Left ventricle myocardium superior (tissue), 1 donor: ENCODE results near the gene TMEM61. TPM values are rescaled to one million over a fixed set of nuclear protein-coding genes. Genes with fewer than 3 reads are reported as not detected.
"Not testable (repeated sequence)": the region's sequence is repeated elsewhere in the genome, so short reads cannot be mapped to it uniquely, and the experiment has no call there.

Experiments
- ATAC-seq: fragments of 200-7000 bp; cut with Tn5 transposase; one replicate; pipeline ENCODE4 v1.9.1; 2020; ENCODE audit warnings: mild to moderate bottlenecking, moderate library complexity
- DNase-seq: peaks from one replicate; pipeline ENCODE4 v3.0.0-alpha.2; 2020
- intact Hi-C: fragments of 100-400 bp; cut with micrococcal nuclease; formaldehyde crosslinking; loops from one replicate; pipeline ENCODE4 v1.11.0; 2022
- total RNA-seq: library from RNA; stranded (reverse); fragmentation: NEBNext Ultra II Directional; extraction: Animal tissue kit (Norgen Biotek cat#: 25700); gene quantifications from one replicate; pipeline ENCODE4 v1.2.1, GENCODE V29; 2021
- donor health status: DM: no; HTN: yes; CAD: no; lungs with severe emphysema.

The TMEM61 gene
- total RNA-seq, 1 donor from 2014 or later: 0.30 TPM

GRCh38 chr1:55026682-55027081 lies 46.3 kb downstream of the TMEM61 start:
- intact Hi-C loops, ATAC-seq, DNase-seq: not testable (repeated sequence)

GRCh38 chr1:55031098-55031497 lies 50.7 kb downstream of the TMEM61 start:
- DNase-seq, intact Hi-C loops, ATAC-seq: not testable (repeated sequence)

- DNase-seq: no peak
- ATAC-seq: no peak
Observed at GRCh38 chr1:55033265-55033614, 52.8 kb downstream of the TMEM61 start.

GRCh38 chr1:55034476-55035133 lies 54.2 kb downstream of the TMEM61 start:
- DNase-seq (no peak), ATAC-seq (no peak)
- intact Hi-C loops: no loop called here

More at GRCh38 chr1:55033265-55033614, 52.8 kb downstream of the TMEM61 start:
- intact Hi-C loops: no loop called here

- intact Hi-C loops: no loop called here
- ATAC-seq (no peak), DNase-seq (no peak)
Observed at GRCh38 chr1:55035904-55036303, 55.5 kb downstream of the TMEM61 start.

- DNase-seq: no peak
- intact Hi-C loops: no loop called here
- no peak for ATAC-seq
Observed at GRCh38 chr1:55037733-55038551, 57.5 kb downstream of the TMEM61 start.

- ATAC-seq (no peak), DNase-seq (no peak)
- intact Hi-C loops: no loop called here
Observed at GRCh38 chr1:55038552-55038838, 58.1 kb downstream of the TMEM61 start.

- ATAC-seq (no peak), DNase-seq (no peak)
- intact Hi-C loops: no loop called here
Observed at GRCh38 chr1:55038974-55039341, 58.5 kb downstream of the TMEM61 start.

GRCh38 chr1:55039342-55040082 lies 59.1 kb downstream of the TMEM61 start, which contains the start of gene PCSK9:
Gene PCSK9 (plus strand): TSS chr1:55039548. CDS start chr1:55039838, 290 bp downstream.
- intact Hi-C loops: no loop called here
- no peak for DNase-seq
- peak; percentile 70 for ATAC-seq

- DNase-seq (no peak), ATAC-seq (no peak)
- intact Hi-C loops: no loop called here
Observed at GRCh38 chr1:55040083-55040932, 59.9 kb downstream of the TMEM61 start.

- ATAC-seq: no peak
- intact Hi-C loops: no loop called here
- no peak for DNase-seq
Observed at GRCh38 chr1:55040933-55041494, 60.6 kb downstream of the TMEM61 start.

- no peak for ATAC-seq
- intact Hi-C loops: no loop called here
- DNase-seq: no peak
Observed at GRCh38 chr1:55041613-55042012, 61.2 kb downstream of the TMEM61 start.

Other genes starting within 250 kb of the TMEM61 start
- gene PARS2, start 216.1 kb upstream of the TMEM61 start, total RNA-seq: 4.0 TPM
- gene TTC22, start 179.3 kb upstream of the TMEM61 start, total RNA-seq: 0.17 TPM
- 9.8 TPM for gene DHCR24, start 93.4 kb upstream of the TMEM61 start, total RNA-seq
- not detected for gene BSND, start 18.3 kb downstream of the TMEM61 start, total RNA-seq
- not detected for gene PCSK9, start 58.9 kb downstream of the TMEM61 start, total RNA-seq
- 33.1 TPM for gene USP24, start 234.7 kb downstream of the TMEM61 start, total RNA-seq